Activated naive CD4-positive, alpha-beta T cell (primary cell): Measurements from ENCODE around the gene GAS7.
"Not testable (repeated sequence)": the region's sequence is repeated elsewhere in the genome, so short reads cannot be mapped to it uniquely, and the experiment has no call there.

Experiments
- DNase-seq, 4 experiments: peaks; one replicate each; lab custom pipeline; 2025; lab: John Stamatoyannopoulos, UW

The GAS7 gene

DNA sequence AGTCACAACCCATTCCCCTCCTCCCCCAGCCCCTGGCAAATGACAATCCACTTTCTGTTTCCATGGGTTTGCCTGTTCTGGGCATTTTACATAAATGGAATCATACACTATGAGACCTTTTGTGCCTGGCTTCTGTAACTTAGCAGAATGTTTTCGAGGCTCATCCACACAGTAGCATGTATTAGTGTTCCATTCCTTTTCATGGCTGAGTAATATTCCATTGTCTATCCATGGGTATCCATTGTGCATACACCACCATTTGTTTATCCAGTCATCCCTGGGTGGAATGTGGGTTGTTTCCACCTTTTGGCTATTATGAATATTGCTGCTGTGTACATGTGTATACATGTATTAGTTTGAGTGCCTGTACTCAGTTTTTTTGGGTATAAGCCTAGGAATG, 259.6 kb downstream of the GAS7 start:
- DNase-seq = no peak

DNA sequence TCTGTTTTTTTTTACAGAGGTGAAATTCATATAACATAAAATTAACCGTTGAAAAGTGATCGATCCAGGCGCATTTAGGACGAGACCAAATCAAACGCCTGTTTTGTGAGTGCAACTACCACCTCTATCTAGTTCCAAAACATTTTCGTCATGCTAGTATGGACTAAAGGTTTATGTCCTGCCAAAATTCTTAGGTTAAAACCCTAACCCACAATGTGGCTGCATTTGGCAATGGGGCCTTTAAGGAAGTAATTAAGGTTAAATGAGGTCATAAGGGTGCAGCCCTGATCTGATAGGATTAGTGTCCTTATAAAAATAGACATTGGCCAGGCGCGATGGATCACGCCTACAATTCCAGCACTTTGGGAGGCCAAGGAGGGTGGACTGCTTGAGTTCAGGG, 260.5 kb downstream of the GAS7 start:
- DNase-seq = no peak

GRCh38 chr17:9937241-9937761, 261.1 kb downstream of the GAS7 start:
- no peak for DNase-seq

GRCh38 chr17:9936095-9936494, 262.3 kb downstream of the GAS7 start:
- DNase-seq = no peak

- DNase-seq = no peak
Observed at GRCh38 chr17:9935408-9935807, 263.0 kb downstream of the GAS7 start.

DNA sequence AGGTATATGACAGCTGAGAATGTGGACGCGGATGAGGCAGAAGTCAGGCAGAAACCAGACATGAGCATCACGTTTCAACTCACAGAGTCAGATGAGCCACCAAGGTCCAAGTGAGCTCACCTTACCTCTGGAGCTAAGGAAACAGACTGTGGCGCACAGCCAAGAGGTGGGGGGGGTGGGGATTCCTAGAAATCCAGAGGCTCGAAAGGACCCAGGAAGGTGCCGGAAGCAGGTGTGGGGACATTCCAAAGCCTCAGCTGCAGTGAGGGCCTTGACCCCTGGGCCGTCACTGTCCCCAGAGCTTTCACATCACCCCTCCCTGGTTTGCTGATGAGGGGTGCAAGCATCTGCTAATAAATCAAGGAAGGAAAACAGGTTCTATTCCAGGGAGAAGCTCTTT, 264.1 kb downstream of the GAS7 start:
- no peak for DNase-seq

- DNase-seq = no peak
Observed at GRCh38 chr17:9932491-9932890, 265.9 kb downstream of the GAS7 start.

- no peak for DNase-seq
Observed at GRCh38 chr17:9931144-9931741, 267.2 kb downstream of the GAS7 start.

DNA sequence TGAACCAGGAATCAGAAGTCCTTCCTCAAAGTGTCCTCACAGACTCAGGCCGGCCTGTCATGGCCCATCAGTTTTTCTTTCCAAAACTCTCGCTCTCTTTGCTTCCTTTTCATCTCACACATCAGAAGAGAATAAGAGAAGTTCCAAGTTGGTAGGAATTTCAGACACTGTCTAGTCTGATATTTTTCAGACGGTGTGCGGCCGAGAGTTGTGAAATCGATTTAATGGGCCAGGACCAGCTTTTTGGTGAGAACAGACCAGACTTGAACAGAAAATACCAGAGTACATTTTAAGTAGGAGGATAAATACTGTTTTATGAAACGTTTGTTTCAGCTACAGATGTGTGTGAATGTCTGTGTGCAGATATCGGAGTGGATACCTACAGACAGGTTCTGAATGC, 268.5 kb downstream of the GAS7 start:
- no peak for DNase-seq

DNA sequence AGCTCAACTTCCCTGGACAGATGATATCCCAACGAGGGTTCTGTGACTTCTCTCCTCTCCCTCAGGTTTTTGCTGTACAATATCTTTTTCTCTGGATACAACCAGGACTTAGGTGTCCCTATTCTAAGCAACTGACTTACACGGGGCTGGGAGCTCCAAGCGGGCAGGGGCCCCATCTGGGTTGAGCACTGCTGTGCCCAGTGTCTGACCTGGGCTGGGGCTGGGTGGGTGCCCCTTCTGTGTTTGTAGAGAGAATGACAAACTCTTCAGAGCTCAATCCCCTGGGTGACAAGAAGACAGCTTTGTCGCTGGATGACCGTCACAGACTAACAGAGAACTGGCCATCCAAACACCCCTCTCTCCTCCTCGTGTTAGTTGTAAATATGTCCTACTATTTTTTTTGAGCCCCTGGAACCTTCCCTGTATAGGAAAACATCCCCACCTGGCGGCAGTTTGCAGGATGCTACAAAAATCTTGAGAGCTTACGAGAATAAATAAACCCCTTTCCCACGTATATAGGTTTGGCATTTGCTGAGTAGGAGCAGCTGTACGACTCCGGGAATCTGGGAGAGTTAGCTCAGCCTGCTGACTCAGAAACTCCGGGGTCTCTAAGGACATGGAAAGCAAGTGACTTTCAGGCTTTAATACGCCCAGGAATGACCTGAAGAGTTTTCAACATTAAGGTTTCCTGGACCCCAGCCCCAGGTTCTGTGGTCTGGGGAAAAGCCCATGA, 269.6 kb downstream of the GAS7 start:
- DNase-seq = no peak

DNA sequence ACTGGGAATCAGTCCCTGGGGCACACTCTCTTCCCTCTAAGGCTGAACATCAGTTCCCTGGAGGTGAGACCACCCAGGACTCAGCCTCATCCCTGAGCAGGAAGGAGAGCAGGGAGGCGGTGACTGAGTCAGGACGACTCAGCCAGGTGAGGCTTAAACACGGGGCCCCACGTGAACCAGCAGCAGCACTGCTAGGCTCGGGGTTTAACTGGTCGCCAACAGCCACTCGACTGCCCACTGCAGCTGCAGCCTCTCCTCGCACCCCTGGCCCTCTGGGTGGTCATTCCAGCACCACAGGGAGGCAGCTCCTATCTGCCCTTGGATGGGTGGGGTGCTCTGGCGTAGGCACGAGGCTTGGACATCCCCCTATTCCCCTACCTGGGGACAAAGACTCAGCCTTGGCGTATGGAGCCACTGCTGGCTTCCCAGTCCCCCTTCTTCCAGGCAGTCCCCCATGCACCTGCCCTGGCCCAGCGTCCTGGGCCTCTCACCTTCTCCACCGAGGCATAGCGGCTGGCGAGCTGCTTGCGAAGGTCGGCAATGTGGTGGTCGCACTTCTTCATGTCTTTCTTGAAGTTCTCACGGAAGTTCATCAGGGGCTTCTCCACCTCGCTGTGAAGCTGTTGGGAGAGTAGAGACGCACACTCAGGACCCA, 272.1 kb downstream of the GAS7 start:
- no peak for DNase-seq

- DNase-seq = no peak
Observed at GRCh38 chr17:9925457-9925856, 272.9 kb downstream of the GAS7 start.

GRCh38 chr17:9924735-9925191, 273.6 kb downstream of the GAS7 start:
- DNase-seq = no peak

DNA sequence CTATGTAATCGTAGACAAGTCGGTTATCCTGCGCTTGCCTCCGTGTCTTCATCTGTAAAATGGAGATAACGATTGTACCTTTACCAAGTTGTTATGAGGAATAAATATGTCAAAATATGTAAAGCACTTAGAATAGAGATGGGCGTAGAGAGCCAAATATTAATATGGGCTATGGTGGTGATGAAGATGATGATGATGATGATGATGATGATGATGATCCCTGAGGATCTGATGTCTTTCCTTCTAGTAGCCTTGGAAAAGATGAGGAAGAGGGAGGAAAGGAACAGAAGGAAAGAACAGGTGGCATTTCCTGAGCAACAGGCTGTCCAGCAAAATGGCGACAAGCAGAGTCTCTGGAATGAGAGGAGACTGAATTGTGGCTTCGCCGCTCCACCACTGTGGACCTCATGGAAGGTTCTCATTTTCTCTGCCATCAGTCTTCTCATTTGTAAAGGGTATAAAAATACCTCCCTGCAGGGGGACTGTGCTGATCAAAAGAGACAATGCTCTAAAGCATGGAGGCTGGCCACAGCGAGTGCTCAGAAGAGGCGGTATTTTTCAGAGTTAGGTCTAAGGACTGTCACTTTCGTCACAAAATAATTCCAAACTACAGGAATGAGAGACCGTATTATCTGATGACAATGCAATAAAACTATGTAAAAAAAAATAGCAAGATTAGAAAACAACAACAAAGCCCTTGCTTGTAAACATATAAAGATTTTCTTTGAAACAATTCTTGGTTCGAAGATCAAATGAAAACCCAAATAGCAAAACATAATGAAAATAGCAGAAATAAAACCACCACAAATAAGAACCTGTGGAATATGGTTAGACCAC, 276.2 kb downstream of the GAS7 start:
- DNase-seq = no peak

DNA sequence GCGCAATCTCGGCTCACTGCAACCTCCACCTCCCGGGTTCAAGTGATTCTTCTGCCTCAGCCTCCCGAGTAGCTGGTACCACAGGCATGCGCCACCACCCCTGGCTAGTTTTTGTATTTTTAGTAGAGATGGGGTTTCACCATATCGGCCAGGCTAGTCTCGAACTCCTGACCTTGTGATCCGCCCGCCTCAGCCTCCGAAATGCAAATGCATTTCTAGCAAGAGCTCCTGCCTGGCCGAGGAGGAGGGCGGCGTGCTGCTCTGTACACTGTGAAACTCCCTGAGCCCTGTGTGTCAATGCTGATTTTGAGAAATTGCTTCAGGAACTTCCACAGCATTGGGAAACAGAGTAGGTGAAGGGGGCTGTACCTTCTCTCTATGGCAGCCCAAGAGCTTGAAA, 277.2 kb downstream of the GAS7 start:
- not testable (repeated sequence) for DNase-seq

DNA sequence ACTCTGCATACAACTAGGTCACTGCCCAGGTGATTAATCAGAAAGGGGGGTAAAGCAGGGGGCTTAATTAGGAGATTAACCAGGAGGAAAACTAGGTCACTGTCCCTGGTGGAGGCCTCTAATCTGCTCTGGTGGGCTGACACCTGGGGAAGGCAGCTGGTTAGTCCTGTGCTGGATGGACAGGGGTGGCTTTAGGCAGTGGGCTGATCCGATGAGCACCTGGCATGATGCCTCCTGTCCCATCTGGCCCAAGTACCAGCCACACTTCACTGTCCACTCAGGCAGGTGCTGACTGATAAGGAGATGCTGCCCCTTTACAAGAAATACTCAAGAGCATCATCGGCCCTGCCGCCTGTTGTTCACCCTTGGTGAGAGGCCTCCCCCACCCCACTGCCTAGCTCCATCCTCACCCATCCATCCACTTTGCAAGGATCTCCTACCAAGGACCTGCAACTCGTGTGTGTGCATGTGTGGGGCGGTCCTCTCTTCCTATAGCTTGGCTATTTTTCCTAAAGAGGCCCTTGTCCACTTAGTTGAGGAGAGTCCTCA, 279.5 kb downstream of the GAS7 start:
- no peak for DNase-seq

DNA sequence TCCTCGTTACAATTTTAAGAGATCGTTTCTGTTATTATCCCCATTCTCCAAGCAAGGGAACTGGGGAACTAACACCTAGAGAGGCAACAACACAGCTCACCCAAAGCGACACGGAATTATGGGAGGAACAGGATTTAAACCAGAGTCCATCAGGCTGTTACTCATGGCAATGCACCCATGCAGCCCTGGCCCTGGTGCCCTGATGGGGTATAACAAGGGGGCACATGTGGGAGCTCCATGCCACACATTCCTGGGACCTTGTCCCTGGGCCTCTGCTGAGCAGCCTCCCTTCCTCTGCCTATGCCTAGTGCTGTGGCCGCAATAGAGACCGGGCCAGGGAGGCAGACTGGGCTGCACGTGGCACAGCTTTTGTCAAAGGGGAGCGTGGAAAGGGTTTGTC, 280.1 kb downstream of the GAS7 start:
- DNase-seq = no peak

DNA sequence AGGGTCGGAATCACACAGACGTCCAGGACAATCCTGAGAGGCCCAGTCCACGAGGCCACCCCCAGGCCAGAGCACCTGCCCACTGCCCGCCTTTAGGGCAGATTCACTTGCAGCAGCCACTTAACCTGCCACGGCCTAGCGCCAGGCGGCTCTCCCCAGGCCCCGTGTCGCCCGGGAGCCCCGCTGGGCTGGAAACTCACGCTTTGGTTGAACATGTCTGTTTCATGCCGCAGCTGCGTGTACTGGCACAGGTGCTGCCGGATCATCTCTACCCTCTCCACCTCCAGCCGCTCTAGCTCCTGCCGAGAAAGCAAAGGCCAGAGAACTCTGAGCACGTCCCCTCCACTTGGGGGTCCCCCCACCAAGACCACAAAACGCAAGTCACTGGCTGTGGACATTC, 280.6 kb downstream of the GAS7 start:
- no peak for DNase-seq

DNA sequence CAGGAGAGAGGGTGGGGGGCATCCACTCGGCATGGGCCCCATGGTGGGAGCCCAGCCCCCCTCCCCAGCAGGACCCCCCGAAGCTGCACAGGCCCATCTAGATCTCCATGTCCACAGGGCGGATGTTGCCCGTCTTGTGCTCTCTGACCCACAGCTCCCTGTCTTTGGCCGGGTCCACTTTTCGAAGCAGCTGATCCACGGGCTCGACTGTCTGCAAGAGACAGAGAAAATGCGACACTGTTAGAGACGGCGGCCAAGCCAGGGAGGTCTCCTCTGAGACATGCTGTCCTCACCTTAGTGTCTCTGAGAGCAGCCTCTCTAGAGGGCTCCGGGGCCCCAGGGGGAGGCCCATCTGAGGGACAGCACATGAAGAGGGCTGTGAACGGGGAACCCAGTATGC, 281.3 kb downstream of the GAS7 start:
- DNase-seq = no peak

- DNase-seq = no peak
Observed at GRCh38 chr17:9916108-9916507, 282.3 kb downstream of the GAS7 start.

DNA sequence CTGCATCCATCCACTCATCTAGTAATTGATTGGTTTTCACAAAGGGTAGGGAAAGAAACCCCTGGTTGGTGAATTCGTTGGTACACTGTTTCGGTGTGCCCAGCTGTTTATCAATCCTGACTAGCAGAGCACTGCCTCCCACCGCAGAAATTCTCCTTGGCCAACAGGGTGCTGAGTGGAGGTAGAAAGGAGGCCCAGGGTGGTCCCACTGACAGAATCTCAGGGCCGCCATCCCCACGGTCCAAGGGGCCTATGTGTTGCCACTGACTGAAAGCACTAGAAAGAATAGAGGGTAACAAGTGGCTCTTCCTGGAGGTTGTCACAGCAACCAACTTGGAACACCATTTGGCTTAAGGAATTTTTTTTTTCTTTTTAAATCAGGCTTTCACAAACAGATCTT, 284.9 kb downstream of the GAS7 start:
- no peak for DNase-seq
